BE2C (cell line): ENCODE measurements around the gene DNPEP.

ENCODE experiments used
- DNase-seq: peaks from one replicate; pipeline ENCODE4 v3.0.0-alpha.2; 2020
- H3K27me3 ChIP-seq: fragments of 250-450 bp; sonication (Bioruptor Pico); 2 replicates; pipeline ENCODE4 v1.5.1; 2020; ENCODE audit warnings: mild to moderate bottlenecking
- H3K36me3 ChIP-seq: fragments of 250-450 bp; sonication (Bioruptor Pico); 2 replicates; pipeline ENCODE4 v1.5.1; 2020; ENCODE audit warnings: mild to moderate bottlenecking
- H3K4me1 ChIP-seq: fragments of 250-450 bp; sonication (Bioruptor Pico); 2 replicates; pipeline ENCODE4 v1.5.1; 2020
- H3K4me3 ChIP-seq: 2 replicates; pipeline ENCODE4 v1.5.1; 2011; ENCODE audit warnings: low read depth, low read length
- H3K9me3 ChIP-seq: fragments of 250-450 bp; sonication (Bioruptor Pico); 2 replicates; pipeline ENCODE4 v1.5.1; 2020
- CTCF ChIP-seq: IDR thresholded peaks from 2 replicates; pipeline ENCODE4 v1.5.1; 2012; ENCODE audit warnings: mild to moderate bottlenecking, low read depth, low read length

The DNPEP gene

GRCh38 chr2:219419331-219420197 is 31.9 kb upstream of the DNPEP start:
- H3K4me3 ChIP-seq: no peak overlapping the region
- no peak for DNase-seq

GRCh38 chr2:219419012-219419324 is 31.3 kb upstream of the DNPEP start:
- H3K9me3 ChIP-seq: no peaks in the 10 kb centered on the region
- no peak for DNase-seq
- H3K36me3 ChIP-seq: no peaks in the 10 kb centered on the region
- no peaks in the 10 kb centered on the region for H3K27me3 ChIP-seq
- no peak overlapping the region for H3K4me3 ChIP-seq
- H3K4me1 ChIP-seq: no peaks in the 10 kb centered on the region
- no peak for TF ChIP-seq CTCF

More at GRCh38 chr2:219419331-219420197, 31.9 kb upstream of the DNPEP start:
- Histone ChIP-seq H3K9me3 (no peaks in the 10 kb centered on the region), H3K4me1 (no peaks in the 10 kb centered on the region), H3K27me3 (no peaks in the 10 kb centered on the region), H3K36me3 (no peaks in the 10 kb centered on the region)
- TF ChIP-seq CTCF: no peak

GRCh38 chr2:219418155-219419011 is 30.7 kb upstream of the DNPEP start, which contains the start of gene DES:
Gene DES (plus strand): TSS chr2:219418377. CDS start chr2:219418463, 86 bp downstream.
- DNase-seq: no peak
- no peaks in the 10 kb centered on the region for H3K36me3 ChIP-seq
- H3K4me1 ChIP-seq: no peaks in the 10 kb centered on the region
- no peaks in the 10 kb centered on the region for H3K27me3 ChIP-seq
- no peak within 1 kb of the TSS for H3K4me3 ChIP-seq
- no peaks in the 10 kb centered on the region for H3K9me3 ChIP-seq
- no peak for TF ChIP-seq CTCF

GRCh38 chr2:219417374-219417773 is 29.7 kb upstream of the DNPEP start:
- no peaks in the 10 kb centered on the region for H3K27me3 ChIP-seq
- H3K4me1 ChIP-seq: no peaks in the 10 kb centered on the region
- H3K36me3 ChIP-seq: no peaks in the 10 kb centered on the region
- TF ChIP-seq CTCF: no peak
- DNase-seq: no peak
- H3K4me3 ChIP-seq: no peak overlapping the region
- H3K9me3 ChIP-seq: peaks cover 3% of the 10 kb centered on the region; the same call in 1 of the 2 replicates

GRCh38 chr2:219416938-219417337 is 29.2 kb upstream of the DNPEP start:
- H3K9me3 ChIP-seq: peaks cover 6% of the 10 kb centered on the region; the same call in 1 of the 2 replicates
- H3K4me1 ChIP-seq: no peaks in the 10 kb centered on the region
- no peak for DNase-seq
- no peak for TF ChIP-seq CTCF
- H3K27me3 ChIP-seq: no peaks in the 10 kb centered on the region
- no peak overlapping the region for H3K4me3 ChIP-seq
- no peaks in the 10 kb centered on the region for H3K36me3 ChIP-seq

GRCh38 chr2:219416235-219416602 is 28.5 kb upstream of the DNPEP start:
- Histone ChIP-seq H3K9me3 (peaks cover 6% of the 10 kb centered on the region; the same call in 1 of the 2 replicates), H3K27me3 (no peaks in the 10 kb centered on the region), H3K4me1 (no peaks in the 10 kb centered on the region), H3K4me3 (no peak overlapping the region), H3K36me3 (no peaks in the 10 kb centered on the region)
- TF ChIP-seq CTCF: no peak
- no peak for DNase-seq
